GM21423 (cell line): ENCODE data around the gene TECPR1.

ENCODE experiments used
- ATAC-seq: cut with Tn5 transposase; IDR thresholded peaks from one replicate; pipeline ENCODE4 v1.9.1; 2021; ENCODE audit warnings: mild to moderate bottlenecking, moderate library complexity; ENCODE audit not compliant: unreplicated experiment

The TECPR1 gene

DNA sequence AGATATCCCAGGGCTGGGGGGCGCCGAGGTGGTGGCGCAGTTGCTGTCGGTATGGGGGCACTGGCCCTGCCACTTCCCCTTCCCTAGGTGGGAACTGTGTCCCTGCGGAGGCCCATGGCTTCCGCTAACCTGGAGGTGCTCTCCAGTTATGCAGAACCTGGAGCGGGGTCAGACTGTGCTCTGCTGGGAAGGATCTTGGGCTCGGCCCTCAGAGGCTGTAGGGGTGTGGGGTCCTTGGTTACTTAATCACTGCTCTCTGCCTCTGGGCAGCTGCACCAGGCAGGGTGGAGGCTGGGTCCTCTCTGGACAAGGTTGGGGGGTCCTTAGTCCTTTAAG is 31.8 kb upstream of the TECPR1 start:
- no peak for ATAC-seq

- no peak for ATAC-seq
Observed at GRCh38 chr7:98283127-98283886, 31.3 kb upstream of the TECPR1 start.

DNA sequence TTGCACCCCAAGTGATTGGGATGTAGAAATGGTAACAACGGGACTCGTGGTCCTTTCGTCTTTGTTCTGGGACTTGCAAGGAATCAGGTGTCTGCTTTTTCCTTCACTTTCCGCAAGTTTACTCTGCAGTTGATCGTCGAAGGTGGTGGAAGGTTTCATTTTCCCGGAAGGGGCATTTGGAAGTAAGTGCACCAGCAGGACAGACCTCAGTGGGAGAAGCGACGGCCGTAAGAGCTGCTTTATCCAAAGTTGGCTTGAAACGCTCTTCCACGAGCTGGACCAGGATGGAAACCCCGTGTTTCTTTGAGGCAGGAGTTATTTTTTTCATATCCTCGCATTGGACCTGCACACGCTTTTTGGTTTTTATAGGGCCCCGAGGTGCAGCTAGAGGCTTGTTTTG is 30.7 kb upstream of the TECPR1 start:
- ATAC-seq: no peak

DNA sequence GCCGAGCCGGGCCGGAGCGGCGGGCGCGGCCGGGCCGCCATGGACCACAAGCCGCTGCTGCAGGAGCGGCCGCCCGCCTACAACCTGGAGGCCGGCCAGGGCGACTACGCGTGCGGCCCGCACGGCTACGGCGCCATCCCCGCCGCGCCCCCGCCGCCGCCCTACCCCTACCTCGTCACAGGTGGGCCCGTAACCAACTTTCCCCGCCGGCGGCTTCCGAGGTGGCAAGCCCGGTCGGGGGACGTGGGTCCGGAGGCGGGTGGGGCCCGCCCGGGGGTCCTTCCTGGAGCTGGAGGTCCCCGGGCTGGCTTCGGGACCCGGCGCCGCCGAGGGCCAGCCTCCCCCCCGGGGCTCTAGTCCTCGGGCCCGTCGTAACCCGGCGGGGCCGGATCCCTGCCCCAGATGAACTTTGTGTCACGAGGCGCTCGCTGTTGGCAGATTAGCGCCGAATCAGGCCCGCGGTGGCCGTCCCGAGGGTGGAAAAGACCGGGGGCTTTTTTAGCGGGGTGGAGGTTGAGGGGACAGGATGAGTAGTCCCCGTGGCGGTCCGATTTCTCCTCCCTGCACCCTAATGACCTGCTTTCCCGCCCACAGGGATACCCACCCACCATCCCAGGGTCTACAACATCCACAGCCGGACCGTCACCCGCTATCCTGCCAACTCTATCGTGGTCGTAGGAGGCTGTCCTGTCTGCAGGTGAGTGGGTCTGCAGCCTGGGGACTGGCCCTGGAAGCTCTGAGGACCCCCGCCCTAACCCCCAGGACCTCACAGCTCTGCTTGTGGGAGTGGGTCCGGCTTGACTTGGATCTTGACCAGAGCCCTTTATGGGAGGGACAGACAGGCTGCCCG is 29.9 kb upstream of the TECPR1 start:
- ATAC-seq: peak; percentile 33

- ATAC-seq: peak; percentile 74
Observed at GRCh38 chr7:98280791-98281756, 29.0 kb upstream of the TECPR1 start, which contains the start of gene BRI3. BRI3 (plus strand) TSS chr7:98281686; CDS start chr7:98281796, 110 bp downstream.

DNA sequence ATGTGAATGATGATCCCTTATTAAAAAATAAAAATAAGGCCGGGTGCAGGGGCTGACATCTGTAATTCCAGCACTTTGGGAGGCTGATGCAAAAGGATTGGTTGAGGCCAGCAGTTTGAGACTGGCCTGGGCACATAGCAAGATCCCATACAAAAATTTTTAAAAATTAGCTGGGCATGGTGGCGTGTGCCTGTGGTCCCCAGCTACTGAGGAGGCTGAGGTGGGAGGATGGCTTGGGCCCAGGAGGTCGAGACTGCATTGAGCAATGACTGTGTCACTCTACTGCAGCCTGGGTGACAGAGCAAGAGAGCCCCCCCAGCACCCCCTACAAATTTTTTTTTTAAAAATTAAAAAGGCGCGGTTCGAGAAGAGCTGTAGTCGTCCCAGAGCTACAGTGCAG is 28.3 kb upstream of the TECPR1 start:
- ATAC-seq: no peak

- ATAC-seq: no peak
Observed at GRCh38 chr7:98278936-98279335, 26.9 kb upstream of the TECPR1 start.

- ATAC-seq: no peak
Observed at GRCh38 chr7:98278408-98278807, 26.4 kb upstream of the TECPR1 start.

DNA sequence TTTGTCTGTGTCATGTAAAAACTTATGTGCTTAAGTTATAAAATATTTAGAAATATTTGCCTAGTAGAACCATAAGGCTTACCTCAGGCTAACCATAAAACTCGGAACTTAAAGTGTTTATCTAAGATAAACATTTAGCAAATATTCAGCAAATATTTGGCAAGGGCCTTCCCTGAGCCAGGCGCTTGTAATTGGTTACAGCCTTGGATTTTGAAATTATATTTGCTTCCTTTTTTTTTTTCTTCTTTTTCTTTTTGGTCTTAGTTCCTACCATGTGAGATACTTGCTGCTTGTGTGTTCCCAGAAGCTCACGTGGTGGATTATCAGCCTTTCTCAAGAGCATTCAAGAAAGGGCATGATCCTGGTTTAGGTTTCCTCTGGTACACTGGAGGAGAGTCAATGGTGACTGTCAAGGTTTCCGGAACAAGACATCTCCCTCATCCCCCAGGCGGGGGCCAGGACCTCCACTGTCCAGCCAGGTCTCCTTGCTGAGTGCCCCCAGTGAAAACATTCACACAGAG is 24.3 kb upstream of the TECPR1 start:
- no peak for ATAC-seq

GRCh38 chr7:98267303-98267702 is 15.3 kb upstream of the TECPR1 start:
- no peak for ATAC-seq

- no peak for ATAC-seq
Observed at GRCh38 chr7:98266840-98267239, 14.8 kb upstream of the TECPR1 start.

DNA sequence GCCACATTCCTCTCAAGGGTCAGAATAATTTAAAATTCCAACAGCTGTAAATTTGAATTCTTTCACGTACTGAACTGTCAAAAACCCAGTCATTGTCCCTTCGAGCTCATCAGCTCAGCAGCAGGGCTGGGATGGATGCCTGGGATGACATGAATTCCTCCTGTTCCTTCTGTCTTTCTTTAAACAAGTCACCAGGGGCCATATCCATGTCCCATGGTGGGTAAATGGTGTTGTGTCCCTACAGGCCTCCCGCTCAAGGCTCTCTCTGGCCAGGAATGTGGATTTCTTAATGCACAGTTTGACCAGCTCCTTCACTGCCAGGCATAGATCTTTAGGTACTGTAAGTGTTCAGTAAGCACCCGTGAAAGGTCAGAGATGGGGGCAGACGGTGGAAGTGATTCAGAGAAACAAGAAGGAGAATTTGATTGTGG is 13.8 kb upstream of the TECPR1 start:
- no peak for ATAC-seq

DNA sequence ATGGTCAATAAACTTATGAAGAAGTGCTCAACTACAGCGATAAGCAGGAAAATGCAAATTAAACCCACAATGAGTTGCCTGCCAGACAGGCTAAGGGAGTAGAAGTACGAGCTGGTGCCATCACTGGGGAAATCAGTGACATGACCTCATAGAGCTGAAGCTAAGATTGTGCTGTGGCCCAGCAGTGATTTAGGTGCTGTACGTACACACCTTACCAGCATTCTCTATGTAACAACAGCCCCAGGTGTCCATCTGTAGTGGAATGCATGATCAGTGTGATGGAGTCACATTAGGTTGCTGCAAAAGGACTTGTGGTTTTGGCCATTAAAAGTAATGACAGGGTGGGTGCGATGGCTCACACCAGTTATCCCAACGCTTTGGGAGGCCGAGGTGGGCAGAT is 5.7 kb upstream of the TECPR1 start:
- no peak for ATAC-seq

DNA sequence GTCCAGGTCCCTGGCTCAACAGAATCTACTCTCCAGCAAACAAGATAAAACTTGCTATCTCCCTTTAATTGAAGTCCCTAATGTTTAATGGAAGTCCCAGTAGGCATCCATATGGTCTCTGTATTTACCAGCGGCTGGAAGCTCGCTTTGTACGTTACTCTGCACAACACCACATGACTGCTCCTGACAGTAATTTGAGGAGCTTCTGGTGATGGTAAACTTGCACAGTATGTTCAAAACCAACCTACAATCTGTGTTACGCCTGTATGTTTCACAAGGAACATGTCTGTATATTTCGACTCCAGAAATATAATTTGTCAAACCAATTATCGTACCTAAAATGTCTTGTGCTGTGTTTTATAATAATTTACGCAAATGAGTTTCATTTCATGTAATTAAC is 4.4 kb upstream of the TECPR1 start:
- no peak for ATAC-seq

GRCh38 chr7:98254951-98255610 is 3.0 kb upstream of the TECPR1 start:
- no peak for ATAC-seq

- ATAC-seq: no peak
Observed at GRCh38 chr7:98254516-98254915, 2.5 kb upstream of the TECPR1 start.

GRCh38 chr7:98252425-98253054 is 508 bp upstream of the TECPR1 start:
- ATAC-seq: no peak

- ATAC-seq: peak; percentile 33
Observed at GRCh38 chr7:98251231-98251600, 816 bp downstream of the TECPR1 start.

- ATAC-seq: no peak
Observed at GRCh38 chr7:98250789-98251188, 1.2 kb downstream of the TECPR1 start.

- ATAC-seq: no peak
Observed at GRCh38 chr7:98249106-98249505, 2.9 kb downstream of the TECPR1 start.
